HG03442 (cell line): ENCODE measurements around the gene OLFM1.

ENCODE experiments used
- ATAC-seq: cut with Tn5 transposase; IDR thresholded peaks from one replicate; pipeline ENCODE4 v1.9.1; 2021; ENCODE audit warnings: mild to moderate bottlenecking, moderate library complexity; ENCODE audit not compliant: unreplicated experiment

The OLFM1 gene

GRCh38 chr9:135087899-135088347, 455 bp downstream of the OLFM1 start:
- no peak for ATAC-seq

DNA sequence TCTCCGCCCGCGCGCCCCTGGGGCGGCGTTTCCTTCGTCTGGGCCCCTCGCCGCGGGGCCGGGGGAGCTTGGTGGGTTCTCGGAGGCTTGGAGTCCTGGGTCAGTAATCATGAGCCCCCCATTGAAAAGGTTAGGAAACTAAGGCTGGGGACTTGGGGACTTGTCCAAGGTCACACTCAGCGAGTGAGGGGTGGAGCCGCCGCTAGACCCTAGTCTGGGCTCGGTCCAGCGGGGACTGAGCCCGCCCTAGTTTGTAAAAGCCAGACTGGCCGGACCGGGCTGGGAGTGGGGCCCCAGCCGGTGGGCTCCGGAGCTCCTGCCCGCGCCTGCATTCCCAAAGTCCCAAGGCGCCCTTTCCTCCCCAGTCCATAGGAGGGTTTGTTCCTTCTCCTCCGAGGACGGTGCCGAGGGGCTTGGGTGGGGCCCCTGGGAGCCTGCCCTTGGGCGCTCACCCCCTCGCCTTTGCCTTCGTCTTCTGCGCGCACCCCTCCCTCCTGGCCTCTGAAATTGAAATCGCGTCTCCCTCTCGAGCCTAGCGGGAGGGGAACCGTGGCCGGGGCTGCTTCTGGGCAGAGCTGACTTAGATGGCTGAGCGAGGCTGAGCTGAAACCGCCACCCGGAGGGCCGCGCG, 995 bp downstream of the OLFM1 start:
- ATAC-seq = no peak

DNA sequence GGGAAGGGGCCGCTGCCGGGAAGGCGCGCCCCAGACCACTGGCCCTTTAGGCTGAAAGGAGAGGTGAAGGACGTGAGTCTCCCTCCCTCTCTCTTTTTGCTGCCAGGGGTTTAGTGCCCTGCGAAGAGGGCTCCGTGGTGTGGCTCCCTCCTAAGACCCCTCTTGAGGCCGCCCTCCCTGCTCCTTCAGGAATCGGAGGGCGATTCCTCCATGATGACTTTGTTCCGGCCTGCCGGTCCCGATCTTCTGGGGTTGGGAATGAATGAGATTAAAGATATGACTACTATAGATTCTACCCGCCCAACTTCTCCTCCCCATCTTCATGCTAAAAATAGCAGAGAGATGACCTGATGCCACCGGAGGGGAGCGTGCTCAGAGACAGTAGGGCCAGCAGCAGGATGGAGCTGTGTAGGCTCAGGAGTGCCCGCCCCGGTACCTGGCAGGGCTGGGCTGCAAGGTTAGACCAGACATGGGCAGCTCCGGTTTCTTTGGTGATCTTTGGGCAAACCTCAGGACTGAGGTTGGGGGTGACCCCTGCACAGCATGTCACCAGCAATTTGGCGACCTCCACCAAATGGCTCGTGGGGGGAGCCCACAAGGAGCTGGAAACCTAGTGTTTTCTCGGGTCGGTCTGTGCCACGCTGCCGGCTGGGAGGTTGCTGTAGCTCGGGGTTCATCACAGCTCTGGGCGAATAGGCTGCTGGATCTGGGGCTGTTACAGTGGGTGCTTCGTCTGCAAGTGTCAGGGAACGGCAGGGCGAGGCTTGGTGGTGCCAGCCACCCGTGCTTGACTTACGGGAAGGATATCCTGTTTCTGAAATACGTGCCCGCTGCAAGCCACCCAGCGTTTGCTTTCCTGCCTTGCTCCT, 1.7 kb downstream of the OLFM1 start:
- no peak for ATAC-seq

GRCh38 chr9:135090081-135090480, 2.6 kb downstream of the OLFM1 start:
- no peak for ATAC-seq

DNA sequence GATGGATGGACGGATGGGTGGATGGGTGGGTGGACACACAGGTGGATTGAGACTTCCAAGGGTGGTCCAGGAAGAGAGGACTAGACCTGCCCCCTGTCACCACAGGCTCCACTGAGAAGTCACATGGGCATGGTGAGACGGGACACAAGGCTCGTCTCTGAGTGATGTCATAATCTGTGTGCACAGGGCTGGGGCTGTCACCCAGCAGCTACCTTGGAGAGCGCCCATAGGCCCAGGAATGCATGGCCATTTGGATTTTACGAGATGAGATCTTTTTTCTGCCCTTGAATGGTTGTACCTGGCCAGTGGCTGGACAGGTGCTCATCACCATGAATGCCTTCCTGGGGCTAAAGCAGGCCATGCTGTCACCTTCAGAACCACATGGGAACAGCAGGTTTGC, 3.1 kb downstream of the OLFM1 start:
- no peak for ATAC-seq

- ATAC-seq = no peak
Measured at GRCh38 chr9:135091545-135091944, 4.1 kb downstream of the OLFM1 start.

- no peak for ATAC-seq
Measured at GRCh38 chr9:135093111-135093510, 5.6 kb downstream of the OLFM1 start.

DNA sequence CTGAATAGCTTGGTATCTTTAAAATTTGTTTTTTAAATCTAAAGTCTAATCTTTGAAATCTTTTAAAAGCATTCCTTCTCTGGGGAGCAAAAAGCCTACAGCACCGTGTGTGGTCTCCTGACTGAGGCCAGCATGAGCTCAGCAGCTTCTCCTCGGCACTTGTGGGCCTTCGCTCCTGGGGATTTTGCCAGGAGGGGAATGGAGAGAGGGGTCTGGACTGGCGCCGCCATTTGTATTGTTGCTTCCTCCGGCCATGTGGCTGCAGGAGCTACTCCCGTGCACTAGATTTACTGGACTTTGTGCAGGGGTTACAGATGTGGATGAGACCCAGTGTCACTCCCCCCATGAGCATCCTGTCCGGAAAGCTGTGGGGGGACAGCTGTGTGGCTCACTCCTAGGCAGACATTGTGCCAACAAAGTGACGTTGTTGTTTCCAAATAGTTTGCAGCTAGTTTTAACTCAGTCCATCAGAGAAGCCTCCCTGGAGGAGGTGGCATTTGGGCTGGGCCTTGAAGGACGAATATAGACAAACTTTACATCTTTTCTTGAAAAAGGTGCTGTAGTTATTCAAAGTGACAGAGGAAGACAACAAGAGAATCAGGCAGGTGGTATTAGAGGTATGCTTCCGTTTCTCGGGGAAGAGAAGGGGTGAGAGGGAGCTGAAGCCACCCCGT, 6.6 kb downstream of the OLFM1 start:
- no peak for ATAC-seq

DNA sequence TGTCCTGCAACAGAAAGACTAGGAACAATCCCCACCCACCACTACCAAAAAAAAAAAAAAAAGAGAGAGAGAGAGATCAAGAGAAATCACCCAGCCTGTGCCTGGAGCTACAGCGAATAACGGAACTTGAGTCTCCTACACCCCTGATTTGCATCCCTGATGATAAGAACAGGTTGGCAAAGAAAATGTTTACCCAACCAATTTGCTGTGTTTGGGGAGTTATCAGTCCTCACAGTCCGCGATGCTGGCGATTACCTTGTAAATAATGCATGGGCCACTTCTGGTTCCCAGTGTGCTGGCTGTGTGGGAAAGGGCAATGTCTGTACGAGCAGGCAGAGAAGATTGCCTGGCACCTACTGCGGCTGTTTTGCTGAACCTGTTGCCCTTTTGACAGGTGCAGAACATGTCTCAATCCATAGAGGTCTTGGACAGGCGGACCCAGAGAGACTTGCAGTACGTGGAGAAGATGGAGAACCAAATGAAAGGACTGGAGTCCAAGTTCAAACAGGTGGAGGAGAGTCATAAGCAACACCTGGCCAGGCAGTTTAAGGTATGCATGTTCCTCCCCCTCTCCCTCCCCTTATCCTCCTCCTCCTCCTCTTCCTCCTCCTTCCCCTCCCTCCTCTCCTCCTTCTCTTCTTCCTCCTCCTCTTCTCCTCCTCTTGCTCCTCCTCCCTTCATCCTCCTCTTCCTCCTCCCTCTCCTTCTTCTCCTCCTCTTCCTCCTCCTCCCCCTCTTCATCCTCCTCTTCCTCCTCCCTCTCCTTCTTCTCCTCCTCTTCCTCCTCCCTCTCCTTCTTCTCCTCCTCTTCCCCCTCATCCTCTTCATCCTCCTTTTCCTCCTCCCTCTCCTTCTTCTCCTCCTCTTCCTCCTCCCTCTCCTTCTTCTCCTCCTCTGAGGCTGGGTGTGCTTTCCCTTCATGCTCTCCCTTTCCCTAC, 8.3 kb downstream of the OLFM1 start:
- no peak for ATAC-seq

- ATAC-seq = no peak
Measured at GRCh38 chr9:135096408-135096895, 9.0 kb downstream of the OLFM1 start.

- ATAC-seq = no peak
Measured at GRCh38 chr9:135098400-135099105, 11.1 kb downstream of the OLFM1 start.

GRCh38 chr9:135099574-135099973, 12.1 kb downstream of the OLFM1 start:
- no peak for ATAC-seq

DNA sequence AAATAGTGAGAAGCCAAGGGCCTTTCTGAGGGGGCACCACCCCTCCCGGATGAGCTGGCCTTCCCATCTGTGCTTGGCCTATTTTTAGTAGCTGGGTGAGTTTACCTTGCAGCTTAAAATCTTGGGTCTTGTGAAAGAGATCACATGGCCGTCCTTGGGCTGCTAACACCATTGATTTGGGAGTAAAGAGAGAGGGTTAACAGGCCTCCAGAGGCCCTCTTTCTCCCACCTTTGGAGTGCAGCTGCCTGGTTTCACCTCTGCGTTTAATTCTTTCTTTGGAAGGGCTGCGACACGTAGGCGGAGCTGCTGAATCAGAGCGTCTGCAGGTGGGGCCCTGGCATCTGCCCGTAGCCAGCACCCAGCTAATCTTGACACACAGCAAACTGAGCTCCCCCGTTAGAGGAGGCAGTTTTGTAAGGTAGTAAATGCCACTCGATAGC, 12.8 kb downstream of the OLFM1 start:
- no peak for ATAC-seq

GRCh38 chr9:135100725-135101410, 13.4 kb downstream of the OLFM1 start:
- no peak for ATAC-seq

DNA sequence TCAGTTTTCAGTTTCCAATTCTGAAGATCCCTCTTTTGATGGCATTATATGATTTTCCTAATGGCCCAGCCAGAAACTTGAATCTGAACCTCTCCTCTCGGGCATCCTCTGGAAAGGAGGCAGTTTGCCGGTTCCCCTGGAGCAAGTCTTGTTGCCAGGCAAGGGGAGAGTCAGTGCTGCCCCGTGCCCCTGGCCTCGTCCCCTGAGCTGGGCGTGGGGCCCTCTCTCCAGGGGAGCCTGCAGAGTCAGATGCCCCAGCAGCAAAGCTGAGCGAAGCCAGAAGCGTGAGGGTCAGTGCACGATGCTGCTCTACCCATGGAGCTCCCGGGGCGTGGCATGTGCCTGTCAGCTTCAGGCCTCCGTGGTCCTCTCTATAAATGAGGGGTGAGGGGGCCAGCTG, 14.0 kb downstream of the OLFM1 start:
- no peak for ATAC-seq

- ATAC-seq = no peak
Measured at GRCh38 chr9:135101926-135102325, 14.5 kb downstream of the OLFM1 start.

GRCh38 chr9:135102331-135102730, 14.9 kb downstream of the OLFM1 start:
- ATAC-seq = no peak

- no peak for ATAC-seq
Measured at GRCh38 chr9:135103001-135103446, 15.6 kb downstream of the OLFM1 start.
